ENCODE data around the gene SLITRK6. TPM values are rescaled to one million over a fixed set of nuclear protein-coding genes. Genes with fewer than 3 reads are reported as not detected.
A peak's percentile ranks its signal among the peaks of the same experiment; 100 is the strongest.

The SLITRK6 gene
- total and polyA plus RNA-seq, 12 donors: 0.12 to 1.2 (median 0.64) TPM; not detected in 1

DNA sequence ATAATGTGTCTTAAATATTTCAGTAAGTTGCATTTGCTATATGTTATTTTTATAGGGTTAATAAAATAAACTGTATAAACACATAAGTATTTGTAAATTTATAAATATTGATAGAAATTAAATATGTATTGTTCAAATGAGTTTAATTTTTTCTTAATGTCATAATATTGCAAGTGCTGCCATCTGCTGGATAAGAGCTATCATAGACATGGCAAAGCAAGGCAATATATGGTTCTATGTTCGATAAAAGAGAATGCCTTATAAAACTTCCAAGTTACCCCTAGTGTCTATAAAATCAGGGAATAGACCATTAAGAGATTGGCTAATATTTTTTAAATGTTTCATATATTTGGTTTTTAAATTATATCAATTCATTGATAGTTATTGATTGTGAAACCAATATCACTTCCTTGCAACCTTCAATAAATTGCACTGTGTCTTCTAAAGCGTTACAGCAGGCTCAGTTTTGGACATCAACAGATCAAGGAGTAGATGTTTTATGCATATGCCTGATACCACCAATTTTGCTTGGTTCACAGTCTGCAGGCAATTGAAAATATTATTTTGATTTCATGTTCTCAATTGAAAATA, 29.0 kb upstream of the SLITRK6 start:
- WGBS, 2 donors: 58 to 72% methylated on average over 2 of the region's 2 CpGs
- intact Hi-C loops (cut with DNase I): loop anchor here in 2 of 10 donors (10.0 kb wide), 2 partner anchors 933 to 1103 kb away; no protein-coding TSS in a partner anchor
- TF ChIP-seq, protein P1, sequence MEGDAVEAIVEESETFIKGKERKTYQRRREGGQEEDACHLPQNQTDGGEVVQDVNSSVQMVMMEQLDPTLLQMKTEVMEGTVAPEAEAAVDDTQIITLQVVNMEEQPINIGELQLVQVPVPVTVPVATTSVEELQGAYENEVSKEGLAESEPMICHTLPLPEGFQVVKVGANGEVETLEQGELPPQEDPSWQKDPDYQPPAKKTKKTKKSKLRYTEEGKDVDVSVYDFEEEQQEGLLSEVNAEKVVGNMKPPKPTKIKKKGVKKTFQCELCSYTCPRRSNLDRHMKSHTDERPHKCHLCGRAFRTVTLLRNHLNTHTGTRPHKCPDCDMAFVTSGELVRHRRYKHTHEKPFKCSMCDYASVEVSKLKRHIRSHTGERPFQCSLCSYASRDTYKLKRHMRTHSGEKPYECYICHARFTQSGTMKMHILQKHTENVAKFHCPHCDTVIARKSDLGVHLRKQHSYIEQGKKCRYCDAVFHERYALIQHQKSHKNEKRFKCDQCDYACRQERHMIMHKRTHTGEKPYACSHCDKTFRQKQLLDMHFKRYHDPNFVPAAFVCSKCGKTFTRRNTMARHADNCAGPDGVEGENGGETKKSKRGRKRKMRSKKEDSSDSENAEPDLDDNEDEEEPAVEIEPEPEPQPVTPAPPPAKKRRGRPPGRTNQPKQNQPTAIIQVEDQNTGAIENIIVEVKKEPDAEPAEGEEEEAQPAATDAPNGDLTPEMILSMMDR (IDR thresholded peaks at IDR 0.05): peak in 8 of 9 donors; percentile 18 to 72 (median 62)
- H3K9me3 ChIP-seq: no peaks in the 10 kb centered on the region
- no peak overlapping the region for H3K27ac ChIP-seq
- H3K27me3 ChIP-seq: no peaks in the 10 kb centered on the region
- H3K4me3 ChIP-seq: no peak overlapping the region
- no peaks in the 10 kb centered on the region for H3K4me1 ChIP-seq
- no peak for ATAC-seq
- DNase-seq: no peak
- H3K36me3 ChIP-seq: no peaks in the 10 kb centered on the region

DNA sequence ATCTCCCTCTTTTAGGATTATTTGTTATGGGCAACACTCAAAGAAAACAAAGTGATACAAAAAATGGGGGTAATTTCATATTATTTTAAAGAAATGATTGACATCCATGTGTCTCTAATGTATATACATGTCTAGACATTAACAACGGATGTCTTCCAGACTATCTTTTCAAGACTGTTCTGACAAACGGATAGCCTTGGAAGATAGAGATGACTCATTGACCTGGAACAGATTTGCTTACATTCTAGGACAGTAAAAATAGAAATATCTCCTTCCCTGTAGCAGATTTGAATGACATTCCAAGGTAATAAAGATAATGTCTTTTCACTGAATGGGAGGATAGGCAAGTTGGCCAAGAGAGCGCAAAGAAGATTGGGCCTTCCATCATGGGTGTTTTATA, 26.2 kb upstream of the SLITRK6 start:
- no peak for ATAC-seq
- WGBS, 2 donors: 57 to 58% methylated on average over 3 of the region's 3 CpGs
- TF ChIP-seq, protein P1 (IDR thresholded peaks at IDR 0.05): no peak
- Histone ChIP-seq H3K27me3 (no peaks in the 10 kb centered on the region), H3K36me3 (no peaks in the 10 kb centered on the region), H3K4me1 (no peaks in the 10 kb centered on the region), H3K4me3 (no peak overlapping the region), H3K27ac (no peak overlapping the region), H3K9me3 (peaks cover 0 to 3% (median 0%) of the 10 kb centered on the region in 11 donors)
- no peak for DNase-seq
- intact Hi-C loops (cut with DNase I): loop anchor here in 2 of 10 donors (10.0 kb wide), 2 partner anchors 931 to 1101 kb away; no protein-coding TSS in a partner anchor

DNA sequence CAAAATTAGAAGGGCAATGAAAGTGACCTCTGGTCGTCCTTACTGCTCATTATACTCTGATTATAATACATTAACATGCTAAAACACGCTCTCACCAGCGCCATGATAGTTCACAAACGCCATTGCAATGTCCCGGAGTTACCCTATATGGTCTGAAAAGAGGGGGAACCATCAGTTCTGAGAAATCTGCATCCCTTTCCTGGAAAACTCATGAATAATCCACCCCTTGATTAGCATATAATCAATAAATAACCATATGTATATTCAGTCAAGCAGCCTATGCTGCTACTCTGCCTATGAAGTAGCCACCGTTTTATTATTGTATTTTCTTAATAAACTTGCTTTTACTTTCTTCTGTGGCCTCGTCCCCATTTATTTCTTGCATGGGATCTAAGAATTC, 24.6 kb upstream of the SLITRK6 start:
- intact Hi-C loops (cut with DNase I): loop anchor here in 2 of 10 donors (10.0 kb wide), 2 partner anchors 929 to 1099 kb away; no protein-coding TSS in a partner anchor
- H3K9me3 ChIP-seq: peaks cover 0 to 3% (median 0%) of the 10 kb centered on the region in 11 donors
- 85 to 88% methylated on average over 7 of the region's 7 CpGs for WGBS, 2 donors
- no peak overlapping the region for H3K27ac ChIP-seq
- ATAC-seq (no peak), DNase-seq (no peak)
- no peaks in the 10 kb centered on the region for H3K27me3 ChIP-seq
- TF ChIP-seq, protein P1 (IDR thresholded peaks at IDR 0.05): no peak
- H3K36me3 ChIP-seq: no peaks in the 10 kb centered on the region
- no peak overlapping the region for H3K4me3 ChIP-seq
- no peaks in the 10 kb centered on the region for H3K4me1 ChIP-seq

DNA sequence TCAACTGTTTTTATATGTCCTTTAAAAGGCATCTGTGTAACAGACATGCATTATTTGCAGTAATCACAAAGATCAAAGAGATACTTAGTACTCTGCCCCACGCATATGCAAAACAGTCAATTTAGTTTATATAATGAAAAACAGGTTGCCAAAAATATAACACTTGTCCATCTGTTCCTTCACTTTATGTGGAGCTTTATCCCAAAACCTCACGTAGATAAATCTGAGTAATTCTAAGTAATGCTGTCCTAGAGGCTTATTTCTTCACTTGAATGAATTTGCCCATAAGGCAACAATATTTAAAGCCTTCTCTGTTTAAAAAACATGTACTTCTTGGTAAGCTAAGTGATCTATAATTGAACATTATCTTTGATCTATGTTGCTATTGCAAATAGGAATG, 20.3 kb upstream of the SLITRK6 start:
- intact Hi-C loops (cut with DNase I): no loop called here
- no peak for DNase-seq
- ATAC-seq: no peak
- Histone ChIP-seq H3K27ac (no peak overlapping the region), H3K4me3 (no peak overlapping the region), H3K36me3 (no peaks in the 10 kb centered on the region), H3K27me3 (no peaks in the 10 kb centered on the region), H3K9me3 (peaks cover 0 to 3% (median 0%) of the 10 kb centered on the region in 11 donors), H3K4me1 (no peaks in the 10 kb centered on the region)
- TF ChIP-seq, protein P1 (IDR thresholded peaks at IDR 0.05): no peak
- 78 to 86% methylated on average over 2 of the region's 2 CpGs for WGBS, 2 donors

Data from heart right ventricle (tissue), 16 donors.